WTC11 (cell line): Measurements from ENCODE around the gene SPNS2. TPM values are rescaled to one million over a fixed set of nuclear protein-coding genes. Genes with fewer than 3 reads are reported as not detected.

Experiments
- ATAC-seq: fragments of 200-7000 bp; cut with Tn5 transposase; 2 replicates; pipeline ENCODE4 v1.10.0; 2021; ENCODE audit warnings: mild to moderate bottlenecking, moderate library complexity
- CTCF ChIA-PET: fragments of 300-600 bp; sonication (Branson Sonifier 250); formaldehyde crosslinking; loops from one replicate; lab custom pipeline; 2021; ENCODE audit warnings: antibody characterized with exemption; lab: Charles Lee
- POLR2A ChIA-PET: fragments of 350-600 bp; sonication (Branson Sonifier 250); formaldehyde crosslinking; loops from one replicate; lab custom pipeline; 2021; ENCODE audit warnings: antibody characterized with exemption; lab: Charles Lee
- DNase-seq: peaks from one replicate; pipeline ENCODE4 v3.0.0; 2021; ENCODE audit warnings: low spot score
- H3K27ac Mint-ChIP-seq: 2 replicates; pipeline ENCODE4 v1.8.0; 2021; ENCODE audit warnings: mixed read lengths
- H3K27me3 Mint-ChIP-seq: 2 replicates; pipeline ENCODE4 v1.8.0; 2021; ENCODE audit warnings: low read depth, mild to moderate bottlenecking, moderate library complexity, mixed read lengths
- H3K36me3 Mint-ChIP-seq: 2 replicates; pipeline ENCODE4 v1.8.0; 2021; ENCODE audit warnings: mixed read lengths
- H3K4me1 Mint-ChIP-seq: 2 replicates; pipeline ENCODE4 v1.8.0; 2022; ENCODE audit warnings: mixed read lengths
- H3K4me3 Mint-ChIP-seq: 2 replicates; pipeline ENCODE4 v1.8.0; 2021; ENCODE audit warnings: mild to moderate bottlenecking, moderate library complexity, mixed read lengths
- H3K9me3 Mint-ChIP-seq: 2 replicates; pipeline ENCODE4 v1.8.0; 2021; ENCODE audit warnings: mixed read lengths
- CREB1 ChIP-seq: sonication (generic); formaldehyde crosslinking; IDR thresholded peaks from 2 replicates; pipeline ENCODE4 v1.8.0; 2023; ENCODE audit warnings: mild to moderate bottlenecking, missing genetic modification reagents
- FOXP1 ChIP-seq: sonication (generic); formaldehyde crosslinking; IDR thresholded peaks from 2 replicates; pipeline ENCODE4 v1.8.0; 2022; ENCODE audit warnings: missing genetic modification reagents, mild to moderate bottlenecking, moderate library complexity, borderline replicate concordance
- JUN ChIP-seq: sonication (generic); formaldehyde crosslinking; IDR thresholded peaks from 2 replicates; pipeline ENCODE4 v1.8.0; 2023; ENCODE audit warnings: mild to moderate bottlenecking, missing genetic modification reagents
- KAT7 ChIP-seq: sonication (generic); formaldehyde crosslinking; IDR thresholded peaks from 2 replicates; pipeline ENCODE4 v1.8.1; 2023; ENCODE audit warnings: missing genetic modification reagents, mild to moderate bottlenecking, borderline replicate concordance
- NFATC4 ChIP-seq: fragments of 250-450 bp; sonication (Bioruptor Pico); IDR thresholded peaks from 2 replicates; pipeline ENCODE4 v1.9.0; 2021; ENCODE audit warnings: mild to moderate bottlenecking
- NR1H2 ChIP-seq: sonication (generic); formaldehyde crosslinking; IDR thresholded peaks from 2 replicates; pipeline ENCODE4 v1.9.0; 2021; ENCODE audit warnings: mild to moderate bottlenecking, moderate library complexity, missing genetic modification reagents
- SP1 ChIP-seq: sonication (generic); formaldehyde crosslinking; conservative IDR thresholded peaks from 2 replicates; pipeline ENCODE4 v1.8.1; 2022; ENCODE audit warnings: missing genetic modification reagents
- TEAD1 ChIP-seq: sonication (generic); formaldehyde crosslinking; IDR thresholded peaks from 2 replicates; pipeline ENCODE4 v1.8.0; 2022; ENCODE audit warnings: mild to moderate bottlenecking, missing genetic modification reagents
- TP53 ChIP-seq: sonication (generic); formaldehyde crosslinking; IDR thresholded peaks from 2 replicates; pipeline ENCODE4 v1.8.1; 2023; ENCODE audit warnings: mild to moderate bottlenecking, missing genetic modification reagents
- ZNF219 ChIP-seq: sonication (generic); formaldehyde crosslinking; IDR thresholded peaks from 2 replicates; pipeline ENCODE4 v1.8.0; 2023; ENCODE audit warnings: missing genetic modification reagents, mild to moderate bottlenecking, borderline replicate concordance
- ZNF317 ChIP-seq: sonication (generic); formaldehyde crosslinking; IDR thresholded peaks from 2 replicates; pipeline ENCODE4 v1.8.1; 2023; ENCODE audit warnings: low read depth, mild to moderate bottlenecking, moderate library complexity, missing genetic modification reagents, borderline replicate concordance
- total RNA-seq: library from RNA; stranded (reverse); gene quantifications from 3 replicates; pipeline ENCODE4 v1.2.3, GENCODE V29; 2021
- TF ChIP-seq, protein P1 (sequence below): sonication (generic); formaldehyde crosslinking; IDR thresholded peaks from 2 replicates; pipeline ENCODE4 v1.8.0; 2022; ENCODE audit warnings: mild to moderate bottlenecking, missing genetic modification reagents
- TF ChIP-seq, protein P2 (sequence below): fragments of 250-450 bp; sonication (Bioruptor Pico); IDR thresholded peaks from 2 replicates; pipeline ENCODE4 v1.9.0; 2021; ENCODE audit warnings: moderate library complexity, mild to moderate bottlenecking, inconsistent platforms, borderline replicate concordance
- TF ChIP-seq, protein P3 (sequence below): sonication (generic); formaldehyde crosslinking; IDR thresholded peaks from 2 replicates; pipeline ENCODE4 v1.8.1; 2022; ENCODE audit warnings: low read depth, missing genetic modification reagents, borderline replicate concordance
- TF ChIP-seq, protein P4 (sequence below): fragments of 250-450 bp; sonication (Bioruptor Pico); conservative IDR thresholded peaks from 2 replicates; pipeline ENCODE4 v1.9.0; 2021; ENCODE audit warnings: mild to moderate bottlenecking
- TF ChIP-seq, protein P5 (sequence below): sonication (generic); formaldehyde crosslinking; conservative IDR thresholded peaks from 2 replicates; pipeline ENCODE4 v1.8.1; 2022; ENCODE audit warnings: mild to moderate bottlenecking, missing genetic modification reagents
- TF ChIP-seq, protein P6 (sequence below): fragments of 200-600 bp; IDR thresholded peaks from 2 replicates; pipeline ENCODE4 v1.8.0; 2022; ENCODE audit warnings: antibody characterized with exemption
- TF ChIP-seq, protein P7 (sequence below): sonication (generic); formaldehyde crosslinking; IDR thresholded peaks from 2 replicates; pipeline ENCODE4 v1.8.1; 2022; ENCODE audit warnings: low read depth, mild to moderate bottlenecking, moderate library complexity, missing genetic modification reagents, borderline replicate concordance
- TF ChIP-seq, protein P8 (sequence below): sonication (generic); formaldehyde crosslinking; IDR thresholded peaks from 2 replicates; pipeline ENCODE4 v1.8.1; 2022; ENCODE audit warnings: mild to moderate bottlenecking, moderate library complexity, missing genetic modification reagents

SPNS2 gene
- total RNA-seq, 1 experiment from 2014 or later, result 0.87 TPM

DNA sequence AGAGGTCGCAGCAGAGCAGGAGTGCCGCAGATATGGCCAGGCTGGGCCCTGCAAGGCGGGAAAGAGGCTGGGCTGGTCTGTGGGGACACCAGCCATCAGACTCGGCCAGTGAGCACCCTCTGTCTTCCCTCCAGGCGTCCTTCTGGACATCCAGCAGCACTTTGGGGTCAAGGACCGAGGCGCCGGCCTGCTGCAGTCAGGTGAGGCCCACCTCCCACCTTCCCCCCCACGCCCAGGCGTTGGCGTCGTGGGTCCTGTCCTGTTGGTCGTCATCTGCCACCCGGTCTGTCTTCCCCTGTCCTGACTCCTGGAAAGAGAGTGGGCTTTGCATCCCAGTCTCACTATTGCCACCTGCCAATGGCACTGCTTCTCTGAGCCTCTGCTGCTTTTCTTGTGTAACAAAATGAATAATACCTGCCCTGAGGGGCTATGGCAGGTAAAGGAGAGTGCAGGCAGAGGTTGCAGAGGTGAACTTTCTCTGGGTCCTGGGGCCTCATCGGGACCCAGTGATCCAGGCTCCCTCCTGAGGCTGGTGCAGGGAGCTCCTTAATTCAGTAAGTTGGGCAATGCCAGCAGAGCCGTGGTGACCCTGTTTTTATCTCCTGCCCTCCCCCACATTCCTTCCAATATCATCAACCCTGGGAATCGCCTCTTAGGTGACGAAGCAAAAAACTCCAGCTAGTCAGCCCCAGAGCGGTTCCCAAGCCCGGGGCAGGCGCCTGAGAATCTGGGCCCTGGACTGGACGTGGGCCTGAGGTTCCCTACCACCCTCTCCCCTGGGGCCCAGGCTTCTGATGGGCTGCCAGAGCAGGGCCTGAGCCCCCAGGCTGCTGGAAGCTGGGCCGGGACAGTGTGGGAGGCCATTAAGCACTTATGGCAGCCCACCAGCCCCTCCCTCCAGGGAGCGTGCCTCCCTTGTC lies 14.7 kb downstream of the SPNS2 start:
- POLR2A ChIA-PET, result interaction anchor here (0.9 to 1.6 kb wide), 2 partner anchors 14 to 23 kb away, joined by 3 read pairs; no protein-coding TSS in a partner anchor
- H3K36me3 Mint-ChIP-seq, result no peaks in the 10 kb centered on the region
- H3K27me3 Mint-ChIP-seq, result peaks cover 21% of the 10 kb centered on the region
- ATAC-seq, result no peak; the same call in 1 of the 2 replicates
- CTCF ChIA-PET, result interaction anchor here (0.8 to 1.1 kb wide), 4 partner anchors 9 to 314 kb away, joined by 3 to 5 read pairs (median 4); no protein-coding TSS in a partner anchor
- peaks cover 7% of the 10 kb centered on the region for H3K4me1 Mint-ChIP-seq
- H3K9me3 Mint-ChIP-seq, result no peaks in the 10 kb centered on the region
- DNase-seq, result no peak
- H3K27ac Mint-ChIP-seq, result no peak overlapping the region
- TF ChIP-seq ZNF219 (CRISPR knock-in tag), result no peak
- TF ChIP-seq JUN (CRISPR knock-in tag), result no peak
- TF ChIP-seq TEAD1, result no peak
- no peak for TF ChIP-seq ZNF317 (CRISPR knock-in tag)
- TF ChIP-seq, protein P1, sequence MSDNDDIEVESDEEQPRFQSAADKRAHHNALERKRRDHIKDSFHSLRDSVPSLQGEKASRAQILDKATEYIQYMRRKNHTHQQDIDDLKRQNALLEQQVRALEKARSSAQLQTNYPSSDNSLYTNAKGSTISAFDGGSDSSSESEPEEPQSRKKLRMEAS (CRISPR knock-in tag), result no peak
- TF ChIP-seq SP1 (CRISPR knock-in tag), result no peak
- TF ChIP-seq FOXP1 (CRISPR knock-in tag), result no peak
- no peak for TF ChIP-seq NFATC4
- TF ChIP-seq TP53 (CRISPR knock-in tag), result no peak
- TF ChIP-seq, protein P2, sequence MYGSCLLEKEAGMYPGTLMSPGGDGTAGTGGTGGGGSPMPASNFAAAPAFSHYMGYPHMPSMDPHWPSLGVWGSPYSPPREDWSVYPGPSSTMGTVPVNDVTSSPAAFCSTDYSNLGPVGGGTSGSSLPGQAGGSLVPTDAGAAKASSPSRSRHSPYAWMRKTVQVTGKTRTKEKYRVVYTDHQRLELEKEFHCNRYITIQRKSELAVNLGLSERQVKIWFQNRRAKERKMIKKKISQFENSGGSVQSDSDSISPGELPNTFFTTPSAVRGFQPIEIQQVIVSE (CRISPR knock-in tag), result no peak
- TF ChIP-seq NR1H2 (CRISPR knock-in tag), result no peak
- TF ChIP-seq CREB1 (CRISPR knock-in tag), result no peak
- TF ChIP-seq, protein P3, sequence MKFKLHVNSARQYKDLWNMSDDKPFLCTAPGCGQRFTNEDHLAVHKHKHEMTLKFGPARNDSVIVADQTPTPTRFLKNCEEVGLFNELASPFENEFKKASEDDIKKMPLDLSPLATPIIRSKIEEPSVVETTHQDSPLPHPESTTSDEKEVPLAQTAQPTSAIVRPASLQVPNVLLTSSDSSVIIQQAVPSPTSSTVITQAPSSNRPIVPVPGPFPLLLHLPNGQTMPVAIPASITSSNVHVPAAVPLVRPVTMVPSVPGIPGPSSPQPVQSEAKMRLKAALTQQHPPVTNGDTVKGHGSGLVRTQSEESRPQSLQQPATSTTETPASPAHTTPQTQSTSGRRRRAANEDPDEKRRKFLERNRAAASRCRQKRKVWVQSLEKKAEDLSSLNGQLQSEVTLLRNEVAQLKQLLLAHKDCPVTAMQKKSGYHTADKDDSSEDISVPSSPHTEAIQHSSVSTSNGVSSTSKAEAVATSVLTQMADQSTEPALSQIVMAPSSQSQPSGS, result no peak
- TF ChIP-seq, protein P4, sequence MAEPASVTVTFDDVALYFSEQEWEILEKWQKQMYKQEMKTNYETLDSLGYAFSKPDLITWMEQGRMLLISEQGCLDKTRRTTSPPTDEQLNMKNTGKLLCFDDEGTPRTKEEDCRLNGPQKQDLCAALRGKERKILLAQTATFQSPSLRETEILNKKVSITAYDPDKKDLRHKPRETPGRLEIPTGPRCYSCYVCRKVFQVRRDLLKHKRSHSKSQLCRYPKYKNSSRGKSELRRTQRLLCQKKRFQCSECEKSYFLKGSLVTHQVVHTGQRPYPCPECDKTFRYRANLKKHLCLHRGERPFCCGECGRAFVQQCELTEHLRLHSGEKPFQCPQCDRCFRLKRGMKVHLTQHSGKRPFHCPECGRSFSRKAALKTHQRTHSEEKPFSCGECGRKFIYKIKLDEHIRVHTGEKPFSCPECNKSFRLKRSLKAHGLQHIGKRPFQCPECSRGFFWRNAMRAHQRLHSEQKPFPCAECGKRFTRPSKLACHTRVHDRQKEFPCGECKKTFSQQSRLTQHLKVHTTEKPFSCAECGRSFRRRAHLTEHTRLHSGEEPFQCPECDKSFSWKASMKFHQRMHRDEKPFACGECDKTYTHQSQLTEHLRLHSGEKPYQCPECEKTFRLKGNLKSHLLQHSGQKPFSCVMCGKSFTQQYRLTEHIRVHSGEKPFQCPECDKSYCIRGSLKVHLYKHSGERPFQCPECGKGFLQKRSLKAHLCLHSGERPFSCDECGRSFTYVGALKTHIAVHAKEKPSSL, result no peak
- TF ChIP-seq, protein P5, sequence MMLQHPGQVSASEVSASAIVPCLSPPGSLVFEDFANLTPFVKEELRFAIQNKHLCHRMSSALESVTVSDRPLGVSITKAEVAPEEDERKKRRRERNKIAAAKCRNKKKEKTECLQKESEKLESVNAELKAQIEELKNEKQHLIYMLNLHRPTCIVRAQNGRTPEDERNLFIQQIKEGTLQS (CRISPR knock-in tag), result no peak
- TF ChIP-seq, protein P6, sequence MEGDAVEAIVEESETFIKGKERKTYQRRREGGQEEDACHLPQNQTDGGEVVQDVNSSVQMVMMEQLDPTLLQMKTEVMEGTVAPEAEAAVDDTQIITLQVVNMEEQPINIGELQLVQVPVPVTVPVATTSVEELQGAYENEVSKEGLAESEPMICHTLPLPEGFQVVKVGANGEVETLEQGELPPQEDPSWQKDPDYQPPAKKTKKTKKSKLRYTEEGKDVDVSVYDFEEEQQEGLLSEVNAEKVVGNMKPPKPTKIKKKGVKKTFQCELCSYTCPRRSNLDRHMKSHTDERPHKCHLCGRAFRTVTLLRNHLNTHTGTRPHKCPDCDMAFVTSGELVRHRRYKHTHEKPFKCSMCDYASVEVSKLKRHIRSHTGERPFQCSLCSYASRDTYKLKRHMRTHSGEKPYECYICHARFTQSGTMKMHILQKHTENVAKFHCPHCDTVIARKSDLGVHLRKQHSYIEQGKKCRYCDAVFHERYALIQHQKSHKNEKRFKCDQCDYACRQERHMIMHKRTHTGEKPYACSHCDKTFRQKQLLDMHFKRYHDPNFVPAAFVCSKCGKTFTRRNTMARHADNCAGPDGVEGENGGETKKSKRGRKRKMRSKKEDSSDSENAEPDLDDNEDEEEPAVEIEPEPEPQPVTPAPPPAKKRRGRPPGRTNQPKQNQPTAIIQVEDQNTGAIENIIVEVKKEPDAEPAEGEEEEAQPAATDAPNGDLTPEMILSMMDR, result no peak
- no peak for TF ChIP-seq KAT7
- TF ChIP-seq, protein P7, sequence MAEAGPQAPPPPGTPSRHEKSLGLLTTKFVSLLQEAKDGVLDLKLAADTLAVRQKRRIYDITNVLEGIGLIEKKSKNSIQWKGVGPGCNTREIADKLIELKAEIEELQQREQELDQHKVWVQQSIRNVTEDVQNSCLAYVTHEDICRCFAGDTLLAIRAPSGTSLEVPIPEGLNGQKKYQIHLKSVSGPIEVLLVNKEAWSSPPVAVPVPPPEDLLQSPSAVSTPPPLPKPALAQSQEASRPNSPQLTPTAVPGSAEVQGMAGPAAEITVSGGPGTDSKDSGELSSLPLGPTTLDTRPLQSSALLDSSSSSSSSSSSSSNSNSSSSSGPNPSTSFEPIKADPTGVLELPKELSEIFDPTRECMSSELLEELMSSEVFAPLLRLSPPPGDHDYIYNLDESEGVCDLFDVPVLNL (CRISPR knock-in tag), result no peak
- TF ChIP-seq, protein P8, sequence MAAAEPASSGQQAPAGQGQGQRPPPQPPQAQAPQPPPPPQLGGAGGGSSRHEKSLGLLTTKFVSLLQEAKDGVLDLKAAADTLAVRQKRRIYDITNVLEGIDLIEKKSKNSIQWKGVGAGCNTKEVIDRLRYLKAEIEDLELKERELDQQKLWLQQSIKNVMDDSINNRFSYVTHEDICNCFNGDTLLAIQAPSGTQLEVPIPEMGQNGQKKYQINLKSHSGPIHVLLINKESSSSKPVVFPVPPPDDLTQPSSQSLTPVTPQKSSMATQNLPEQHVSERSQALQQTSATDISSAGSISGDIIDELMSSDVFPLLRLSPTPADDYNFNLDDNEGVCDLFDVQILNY, result no peak
- no peak overlapping the region for H3K4me3 Mint-ChIP-seq
